NCI-H748 treated with DMSO at 0.1 percent for 48 hours (cell line): Measurements from ENCODE around the gene PARP8.
"Not testable (repeated sequence)": the region's sequence is repeated elsewhere in the genome, so short reads cannot be mapped to it uniquely, and the experiment has no call there.

Source experiments
- DNase-seq: peaks from one replicate; lab custom pipeline; 2025; lab: John Stamatoyannopoulos, UW

Gene PARP8

GRCh38 chr5:50727149-50727496 is 60.7 kb downstream of the PARP8 start:
- no peak for DNase-seq

- no peak for DNase-seq
These were observed 61.4 kb downstream of the PARP8 start for GRCh38 chr5:50727845-50728244.

GRCh38 chr5:50730336-50730735 is 63.9 kb downstream of the PARP8 start:
- no peak for DNase-seq

- DNase-seq, result no peak
These were observed 64.4 kb downstream of the PARP8 start for GRCh38 chr5:50730841-50731240.

- DNase-seq, result no peak
These were observed 67.3 kb downstream of the PARP8 start for GRCh38 chr5:50733741-50734140.

- DNase-seq, result no peak
These were observed 72.4 kb downstream of the PARP8 start for GRCh38 chr5:50738864-50739263.

- no peak for DNase-seq
These were observed 74.4 kb downstream of the PARP8 start for GRCh38 chr5:50740832-50741231.

- DNase-seq, result peak; percentile 57
These were observed 78.3 kb downstream of the PARP8 start for GRCh38 chr5:50744776-50745175.

- peak; percentile 74 for DNase-seq
These were observed 78.9 kb downstream of the PARP8 start for GRCh38 chr5:50745221-50745910.

- no peak for DNase-seq
These were observed 82.7 kb downstream of the PARP8 start for GRCh38 chr5:50749181-50749580.

- DNase-seq, result no peak
These were observed 83.4 kb downstream of the PARP8 start for GRCh38 chr5:50749873-50750272.

- peak; percentile 80 for DNase-seq
These were observed 84.7 kb downstream of the PARP8 start for GRCh38 chr5:50751064-50751657.

GRCh38 chr5:50752800-50753199 is 86.4 kb downstream of the PARP8 start:
- no peak for DNase-seq

GRCh38 chr5:50759526-50760270 is 93.3 kb downstream of the PARP8 start:
- no peak for DNase-seq

- DNase-seq, result no peak
These were observed 96.9 kb downstream of the PARP8 start for GRCh38 chr5:50763351-50763750.

GRCh38 chr5:50763846-50764245 is 97.4 kb downstream of the PARP8 start:
- DNase-seq, result no peak

GRCh38 chr5:50766042-50766441 is 99.6 kb downstream of the PARP8 start:
- no peak for DNase-seq

- DNase-seq, result no peak
These were observed 100.0 kb downstream of the PARP8 start for GRCh38 chr5:50766462-50766861.

- no peak for DNase-seq
These were observed 100.5 kb downstream of the PARP8 start for GRCh38 chr5:50766967-50767366.

- no peak for DNase-seq
These were observed 101.2 kb downstream of the PARP8 start for GRCh38 chr5:50767588-50767987.

GRCh38 chr5:50768634-50769033 is 102.2 kb downstream of the PARP8 start:
- DNase-seq, result no peak

- no peak for DNase-seq
These were observed 104.0 kb downstream of the PARP8 start for GRCh38 chr5:50770441-50770840.

- DNase-seq, result not testable (repeated sequence)
These were observed 108.2 kb downstream of the PARP8 start for GRCh38 chr5:50774446-50775175.
